Kasumi-1 (cell line): ENCODE data around the gene CES1.
"Not testable (repeated sequence)": the region's sequence is repeated elsewhere in the genome, so short reads cannot be mapped to it uniquely, and the experiment has no call there.

ENCODE experiments used
- DNase-seq, 2 experiments: peaks; one replicate each; lab custom pipeline; 2025; lab: John Stamatoyannopoulos, UW

CES1 gene

GRCh38 chr16:55790240-55790639 lies 42.7 kb downstream of the CES1 start:
- not testable (repeated sequence) for DNase-seq

DNA sequence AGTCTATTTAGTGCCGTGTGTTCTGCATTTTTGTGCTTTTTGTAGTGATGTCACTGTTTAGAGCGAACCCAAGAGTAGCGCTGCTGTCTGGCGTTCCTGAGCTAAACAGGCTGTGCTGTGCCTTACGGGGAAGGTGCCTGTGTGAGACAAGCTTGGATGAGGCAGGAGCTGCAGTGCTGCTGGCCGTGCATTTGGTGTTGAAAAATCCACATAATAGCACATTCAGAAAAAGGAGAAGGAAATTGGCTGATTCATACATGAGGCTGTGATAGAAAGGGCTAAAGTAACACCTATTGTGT lies 50.2 kb downstream of the CES1 start:
- not testable (repeated sequence) for DNase-seq

DNA sequence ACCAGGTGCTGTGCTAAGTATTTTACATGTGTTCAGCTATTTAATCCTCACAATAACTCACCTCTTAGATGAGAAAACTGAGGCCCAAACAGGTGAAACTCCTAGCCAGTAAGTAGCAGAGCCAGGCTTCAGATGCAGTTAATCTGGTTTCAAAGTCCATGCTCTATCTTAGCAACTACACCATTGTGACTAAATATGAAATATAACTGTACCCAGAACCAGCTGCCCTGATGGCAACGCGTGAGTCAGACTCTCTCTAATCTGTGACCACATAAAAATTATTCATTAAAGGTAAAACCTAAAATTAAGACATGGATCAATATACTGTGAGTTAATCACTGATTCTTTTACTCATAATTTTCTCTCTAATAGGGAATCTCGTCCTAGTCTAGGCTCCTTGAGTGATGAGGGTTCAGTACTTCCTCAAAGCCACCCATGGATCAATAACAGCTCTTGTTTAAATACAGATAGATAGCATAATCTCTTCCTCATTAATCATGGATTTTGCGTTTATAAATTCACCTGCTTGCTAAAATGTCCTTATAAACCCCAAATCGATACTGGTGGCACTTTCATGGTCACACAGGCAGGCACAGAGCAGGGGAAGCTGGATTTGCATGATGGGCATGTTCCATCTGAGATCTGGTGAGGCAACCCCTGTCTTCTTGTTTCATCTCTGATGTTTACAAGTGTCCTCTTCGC lies 50.7 kb downstream of the CES1 start:
- not testable (repeated sequence) for DNase-seq

DNA sequence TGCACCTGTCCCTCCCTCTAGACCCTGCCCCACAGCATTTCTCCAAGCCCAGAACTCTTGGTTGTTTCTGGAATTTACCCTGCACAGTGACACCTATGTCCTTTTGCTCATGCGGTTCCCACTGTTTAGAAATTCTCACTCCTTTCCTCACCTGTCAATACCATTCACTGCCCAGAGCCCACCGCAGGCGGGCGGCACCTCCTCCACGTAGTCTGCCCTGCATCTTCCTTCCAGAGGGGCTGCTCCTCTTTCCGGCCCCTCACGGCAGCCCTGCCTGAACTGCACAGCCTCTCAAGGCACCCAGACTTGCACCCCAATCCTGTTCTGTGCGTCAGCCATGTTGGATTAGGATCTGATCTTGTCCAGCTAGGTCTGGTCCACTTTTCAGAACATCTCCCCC lies 51.4 kb downstream of the CES1 start:
- not testable (repeated sequence) for DNase-seq

- DNase-seq: not testable (repeated sequence)
Observed at GRCh38 chr16:55780095-55780407, 52.8 kb downstream of the CES1 start.

DNA sequence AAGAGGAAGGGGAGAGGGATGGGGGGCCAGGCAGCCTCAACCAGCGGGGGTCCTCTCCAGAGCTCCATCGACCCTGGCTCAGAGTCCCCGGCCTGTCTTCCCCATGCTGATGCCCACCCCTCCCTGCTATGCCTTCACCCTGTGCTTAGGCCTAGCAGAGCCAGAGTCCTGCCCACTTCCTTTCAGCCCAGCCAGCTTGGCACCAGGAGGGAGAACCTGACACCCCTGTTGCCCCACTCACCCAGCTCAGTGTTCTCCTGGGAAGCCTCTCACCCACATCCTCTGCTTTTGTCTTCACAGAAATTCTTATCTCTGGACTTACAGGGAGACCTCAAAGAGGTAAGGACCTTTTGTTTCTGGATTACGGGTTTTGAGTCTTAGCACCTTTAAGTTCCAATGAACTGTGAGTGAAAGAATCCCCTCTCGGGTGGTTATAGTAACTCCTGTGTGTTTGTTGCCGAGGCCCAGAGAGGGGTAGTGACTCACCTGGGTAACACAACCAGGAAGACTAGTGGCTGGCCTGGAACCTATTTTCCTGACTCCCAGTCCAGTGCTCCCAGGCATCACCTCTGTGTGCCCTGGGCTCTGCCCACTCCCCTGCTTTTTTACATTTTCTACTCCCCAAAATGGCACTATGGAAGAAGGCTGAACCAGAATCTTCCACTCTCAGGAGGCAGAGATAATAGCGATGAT lies 53.3 kb downstream of the CES1 start:
- no peak for DNase-seq

- DNase-seq: no peak
Observed at GRCh38 chr16:55778757-55779156, 54.1 kb downstream of the CES1 start.

DNA sequence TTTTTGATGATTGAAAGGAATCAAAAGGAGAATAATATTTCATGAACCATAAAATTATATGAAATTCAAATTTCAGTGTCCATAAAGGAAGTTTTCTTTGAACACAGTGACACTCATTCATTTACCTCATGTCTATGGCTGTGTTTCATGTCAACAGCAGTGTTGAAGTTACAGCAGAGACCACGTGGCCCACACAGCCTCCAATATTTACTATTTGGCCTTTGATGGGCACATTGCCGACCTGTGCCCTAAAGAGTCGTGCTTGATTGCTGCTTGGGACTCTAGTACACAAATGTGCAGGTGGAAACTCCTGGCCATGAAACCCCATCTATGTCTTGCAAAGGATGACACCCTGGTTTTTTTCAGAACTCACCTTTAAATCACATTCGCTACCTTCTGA lies 57.0 kb downstream of the CES1 start:
- no peak for DNase-seq

GRCh38 chr16:55773859-55774549 lies 58.9 kb downstream of the CES1 start:
- no peak for DNase-seq

DNA sequence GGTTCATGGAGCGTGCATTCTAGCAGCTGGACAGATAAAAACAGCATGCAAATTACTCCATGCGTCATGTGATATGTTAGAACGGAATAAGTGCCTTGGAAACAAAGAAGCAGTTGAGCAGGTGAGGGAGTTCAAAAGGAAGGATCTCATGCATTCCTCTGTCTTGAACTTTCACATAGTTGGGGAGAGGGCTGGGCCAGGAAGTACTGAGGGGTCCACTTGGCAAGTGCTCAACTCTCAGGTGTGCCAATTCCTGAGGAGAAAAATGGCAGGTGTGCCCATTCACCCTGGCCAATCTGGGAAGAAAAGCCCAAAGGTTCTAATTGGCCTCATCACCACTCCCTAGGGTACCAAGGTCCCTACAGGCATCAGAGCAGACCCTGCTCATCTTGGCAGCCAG lies 67.7 kb downstream of the CES1 start:
- no peak for DNase-seq

DNA sequence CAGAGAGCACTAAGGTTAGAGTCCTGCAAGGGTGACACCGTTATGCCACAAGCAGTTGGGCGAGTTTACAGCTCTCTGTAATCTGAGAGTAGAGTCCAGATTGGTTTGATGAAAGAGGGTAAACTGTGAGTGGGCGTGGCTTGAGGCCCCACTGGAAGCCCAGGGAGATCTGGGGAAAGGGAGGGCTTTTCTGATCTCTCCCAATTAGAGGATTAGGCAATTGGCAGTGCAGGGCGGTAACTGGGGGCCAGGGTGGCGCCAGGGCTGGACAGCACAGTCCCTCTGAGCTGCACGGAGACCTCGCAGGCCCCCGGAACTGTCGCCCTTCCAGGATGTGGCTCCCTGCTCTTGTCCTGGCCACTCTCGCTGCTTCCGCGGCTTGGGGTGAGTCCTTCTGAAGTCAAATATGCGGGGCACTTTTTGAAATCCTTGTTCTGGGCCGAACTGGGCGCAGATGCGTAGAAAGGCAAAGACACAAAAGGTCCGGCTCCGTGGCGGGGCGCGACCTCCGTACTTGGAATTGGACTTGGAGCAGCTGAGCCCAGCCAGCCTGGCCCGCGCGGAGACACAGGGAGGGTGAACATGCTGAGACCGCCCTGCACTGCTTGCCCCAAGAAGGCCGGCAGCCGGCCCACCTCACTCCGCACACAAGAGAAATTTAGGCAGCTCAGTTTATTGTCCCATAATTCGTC lies 72.4 kb downstream of the CES1 start:
- no peak for DNase-seq

DNA sequence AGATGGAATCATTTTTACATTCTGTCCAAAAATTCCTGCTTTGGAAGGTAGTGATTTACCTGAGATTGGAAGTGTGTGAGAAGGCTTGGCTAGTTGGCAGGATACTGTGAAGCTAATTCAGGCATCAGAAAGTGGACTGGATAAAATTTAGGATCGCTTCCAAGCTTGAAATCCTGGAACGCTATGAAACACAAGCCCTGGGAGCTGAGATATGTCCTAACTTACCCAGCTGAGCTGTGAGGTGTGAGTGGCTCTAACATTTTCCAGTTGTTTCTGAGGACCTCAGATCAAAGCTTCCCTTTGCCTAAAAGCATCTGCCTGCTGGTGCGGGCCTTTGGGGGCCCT lies 73.0 kb downstream of the CES1 start:
- DNase-seq: not testable (repeated sequence)

DNA sequence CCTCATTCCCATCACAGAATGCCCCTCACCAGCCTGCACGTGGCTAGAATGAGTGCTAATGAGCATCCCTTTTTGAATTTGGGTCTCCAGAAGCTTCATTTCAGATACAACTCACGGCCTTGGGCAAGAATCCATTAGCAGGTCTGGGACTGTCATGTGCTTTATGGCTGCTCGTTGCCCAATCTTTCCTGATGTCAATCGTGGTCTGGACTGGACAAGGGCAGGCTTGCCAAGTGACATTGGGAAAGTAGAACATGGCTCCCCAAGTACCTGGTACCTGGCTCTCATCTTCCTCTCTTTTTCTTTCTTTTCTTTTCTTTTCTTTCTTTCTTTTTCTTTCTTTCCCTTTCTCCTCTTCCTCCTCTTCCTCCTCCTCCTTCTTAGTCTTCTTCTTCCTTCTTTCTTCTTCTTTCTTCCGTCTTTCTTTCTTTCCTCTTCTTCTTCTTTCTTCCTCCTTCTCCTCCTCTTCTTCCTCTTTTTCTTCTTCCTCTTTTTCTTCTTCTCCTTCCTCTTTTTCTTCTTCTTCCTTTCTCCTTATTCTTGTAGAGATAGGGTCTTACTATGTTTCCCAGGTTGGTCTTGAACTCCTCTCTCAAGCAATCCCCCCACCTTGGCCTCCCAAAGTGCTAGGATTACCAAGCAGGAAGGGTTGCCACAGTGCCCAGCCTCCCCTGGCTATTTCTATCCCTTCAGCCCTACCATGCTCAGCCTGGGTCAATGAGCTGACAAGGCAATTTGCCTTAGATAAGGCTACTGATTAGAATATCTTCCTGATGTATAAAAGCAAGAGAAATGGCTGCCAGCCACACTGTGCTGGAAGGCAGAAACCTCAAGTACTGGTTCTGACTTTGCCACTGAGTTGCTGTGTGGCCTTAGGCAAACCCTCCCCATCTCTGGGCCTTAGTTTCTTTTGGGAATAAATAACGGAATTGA lies 75.0 kb downstream of the CES1 start:
- not testable (repeated sequence) for DNase-seq

GRCh38 chr16:55756963-55757362 lies 75.9 kb downstream of the CES1 start:
- DNase-seq: no peak

GRCh38 chr16:55754056-55754455 lies 78.8 kb downstream of the CES1 start:
- DNase-seq: no peak

GRCh38 chr16:55753145-55753631 lies 79.7 kb downstream of the CES1 start:
- DNase-seq: peak in 1 of 2 experiments; percentile 23
